Measurements from ENCODE around the gene NT5C1B. TPM values are rescaled to one million over a fixed set of nuclear protein-coding genes. Genes with fewer than 3 reads are reported as not detected.

The NT5C1B gene
- total RNA-seq, 4 donors from 2014 or later: 0.42 TPM; not detected in 3

GRCh38 chr2:18620867-18621632, 31.7 kb upstream of the NT5C1B start:
- intact Hi-C loops (cut with DNase I): no loop called here
- Histone ChIP-seq H3K36me3 (no peaks in the 10 kb centered on the region), H3K27me3 (no peaks in the 10 kb centered on the region), H3K4me1 (peaks cover 0 to 18% (median 5%) of the 10 kb centered on the region in 4 donors), H3K9me3 (no peaks in the 10 kb centered on the region), H3K27ac (replicated peaks in 1 of 4) (no peak overlapping the region), H3K4me3 (no peak overlapping the region)
- no peak for DNase-seq (ENCODE audit: extremely low spot score)
- TF ChIP-seq CTCF (IDR thresholded peaks at IDR 0.05): no peak
- no peak for TF ChIP-seq POLR2AphosphoS5 (IDR thresholded peaks at IDR 0.05)
- no peak for TF ChIP-seq EP300 (IDR thresholded peaks at IDR 0.05)
- TF ChIP-seq POLR2A (IDR thresholded peaks at IDR 0.05; ENCODE audit: low read depth): no peak
- WGBS: 83% methylated on average over 2 of the region's 2 CpGs

GRCh38 chr2:18619091-18619490, 29.7 kb upstream of the NT5C1B start:
- H3K27me3 ChIP-seq: no peaks in the 10 kb centered on the region
- intact Hi-C loops (cut with DNase I): no loop called here
- peaks cover 0 to 15% (median 9%) of the 10 kb centered on the region in 4 donors for H3K4me1 ChIP-seq
- H3K36me3 ChIP-seq: no peaks in the 10 kb centered on the region
- H3K27ac ChIP-seq (replicated peaks in 1 of 4): no peak overlapping the region
- no peak for DNase-seq (ENCODE audit: extremely low spot score)
- no peaks in the 10 kb centered on the region for H3K9me3 ChIP-seq
- TF ChIP-seq POLR2AphosphoS5 (IDR thresholded peaks at IDR 0.05): no peak
- 93% methylated on average over 2 of the region's 2 CpGs for WGBS
- H3K4me3 ChIP-seq: no peak overlapping the region

- TF ChIP-seq EP300 (IDR thresholded peaks at IDR 0.05) (no peak), POLR2A (IDR thresholded peaks at IDR 0.05; ENCODE audit: low read depth) (no peak), POLR2AphosphoS5 (IDR thresholded peaks at IDR 0.05) (no peak), CTCF (IDR thresholded peaks at IDR 0.05) (no peak)
- intact Hi-C loops (cut with DNase I): no loop called here
- no peaks in the 10 kb centered on the region for H3K36me3 ChIP-seq
- no peak for DNase-seq (ENCODE audit: extremely low spot score)
- no peaks in the 10 kb centered on the region for H3K9me3 ChIP-seq
- no peaks in the 10 kb centered on the region for H3K27me3 ChIP-seq
- no peak overlapping the region for H3K4me3 ChIP-seq
- H3K27ac ChIP-seq (replicated peaks in 1 of 4): peak overlapping the region in 1 of 4 donors; percentile 1
- peaks cover 10 to 52% (median 34%) of the 10 kb centered on the region in 4 donors for H3K4me1 ChIP-seq
Measured at GRCh38 chr2:18614041-18614440, 24.7 kb upstream of the NT5C1B start.

GRCh38 chr2:18612133-18612532, 22.8 kb upstream of the NT5C1B start:
- Histone ChIP-seq H3K27ac (replicated peaks in 1 of 4) (peak overlapping the region; percentile 64 to 77 (median 70)), H3K27me3 (no peaks in the 10 kb centered on the region), H3K9me3 (no peaks in the 10 kb centered on the region), H3K4me1 (peaks cover 10 to 54% (median 34%) of the 10 kb centered on the region in 4 donors), H3K36me3 (no peaks in the 10 kb centered on the region), H3K4me3 (no peak overlapping the region)
- TF ChIP-seq CTCF (IDR thresholded peaks at IDR 0.05): no peak
- TF ChIP-seq POLR2A (IDR thresholded peaks at IDR 0.05; ENCODE audit: low read depth): no peak
- TF ChIP-seq POLR2AphosphoS5 (IDR thresholded peaks at IDR 0.05): no peak
- intact Hi-C loops (cut with DNase I): no loop called here
- 53% methylated on average over 3 of the region's 3 CpGs for WGBS
- no peak for DNase-seq (ENCODE audit: extremely low spot score)

- WGBS: 100% methylated on average over 1 of the region's 1 CpG
- peaks cover 10 to 54% (median 34%) of the 10 kb centered on the region in 4 donors for H3K4me1 ChIP-seq
- H3K27me3 ChIP-seq: no peaks in the 10 kb centered on the region
- H3K27ac ChIP-seq (replicated peaks in 1 of 4): peak overlapping the region; percentile 64 to 77 (median 70)
- no peaks in the 10 kb centered on the region for H3K9me3 ChIP-seq
- TF ChIP-seq CTCF (IDR thresholded peaks at IDR 0.05) (no peak), EP300 (IDR thresholded peaks at IDR 0.05) (no peak), POLR2A (IDR thresholded peaks at IDR 0.05; ENCODE audit: low read depth) (no peak), POLR2AphosphoS5 (IDR thresholded peaks at IDR 0.05) (no peak)
- H3K4me3 ChIP-seq: no peak overlapping the region
- H3K36me3 ChIP-seq: no peaks in the 10 kb centered on the region
- intact Hi-C loops (cut with DNase I): no loop called here
- no peak for DNase-seq (ENCODE audit: extremely low spot score)
Measured at GRCh38 chr2:18611604-18612003, 22.2 kb upstream of the NT5C1B start.

All from esophagus muscularis mucosa (tissue), 4 donors.